NCI-H510A treated with DMSO at 0.1 percent for 48 hours (cell line): ENCODE results near the gene CABCOCO1.
A peak's percentile ranks its signal among the peaks of the same experiment; 100 is the strongest.

Source experiments
- DNase-seq: peaks from one replicate; lab custom pipeline; 2025; lab: John Stamatoyannopoulos, UW

The CABCOCO1 gene

GRCh38 chr10:61786728-61787127 lies 124.0 kb downstream of the CABCOCO1 start:
- DNase-seq: no peak

- DNase-seq: no peak
Observed at GRCh38 chr10:61787170-61787569, 124.4 kb downstream of the CABCOCO1 start.

- no peak for DNase-seq
Observed at GRCh38 chr10:61789031-61789430, 126.3 kb downstream of the CABCOCO1 start.

GRCh38 chr10:61791216-61791615 lies 128.5 kb downstream of the CABCOCO1 start:
- DNase-seq: no peak

- no peak for DNase-seq
Observed at GRCh38 chr10:61792097-61792716, 129.5 kb downstream of the CABCOCO1 start.

- peak; percentile 7 for DNase-seq
Observed at GRCh38 chr10:61792921-61793320, 130.2 kb downstream of the CABCOCO1 start.

- DNase-seq: peak; percentile 21
Observed at GRCh38 chr10:61793760-61794703, 131.3 kb downstream of the CABCOCO1 start.

- no peak for DNase-seq
Observed at GRCh38 chr10:61795147-61795546, 132.4 kb downstream of the CABCOCO1 start.

GRCh38 chr10:61795551-61795950 lies 132.8 kb downstream of the CABCOCO1 start:
- peak; percentile 1 for DNase-seq

GRCh38 chr10:61796785-61797184 lies 134.1 kb downstream of the CABCOCO1 start:
- DNase-seq: no peak

GRCh38 chr10:61797304-61798153 lies 134.8 kb downstream of the CABCOCO1 start:
- DNase-seq: no peak

GRCh38 chr10:61798713-61799112 lies 136.0 kb downstream of the CABCOCO1 start:
- no peak for DNase-seq

GRCh38 chr10:61801484-61801883 lies 138.8 kb downstream of the CABCOCO1 start:
- DNase-seq: no peak

GRCh38 chr10:61803269-61803668 lies 140.5 kb downstream of the CABCOCO1 start:
- DNase-seq: no peak

GRCh38 chr10:61804414-61804813 lies 141.7 kb downstream of the CABCOCO1 start:
- DNase-seq: no peak

- no peak for DNase-seq
Observed at GRCh38 chr10:61805091-61805490, 142.4 kb downstream of the CABCOCO1 start.

GRCh38 chr10:61810263-61810662 lies 147.5 kb downstream of the CABCOCO1 start:
- DNase-seq: no peak

GRCh38 chr10:61812052-61812721 lies 149.5 kb downstream of the CABCOCO1 start:
- no peak for DNase-seq

- DNase-seq: no peak
Observed at GRCh38 chr10:61812920-61813319, 150.2 kb downstream of the CABCOCO1 start.

GRCh38 chr10:61814160-61814559 lies 151.4 kb downstream of the CABCOCO1 start:
- no peak for DNase-seq

- no peak for DNase-seq
Observed at GRCh38 chr10:61815496-61815895, 152.8 kb downstream of the CABCOCO1 start.
